GM21619 (cell line): Measurements from ENCODE around the gene BRAT1.

Source experiments
- ATAC-seq: cut with Tn5 transposase; IDR thresholded peaks from one replicate; pipeline ENCODE4 v1.9.1; 2021; ENCODE audit not compliant: unreplicated experiment

BRAT1 gene

DNA sequence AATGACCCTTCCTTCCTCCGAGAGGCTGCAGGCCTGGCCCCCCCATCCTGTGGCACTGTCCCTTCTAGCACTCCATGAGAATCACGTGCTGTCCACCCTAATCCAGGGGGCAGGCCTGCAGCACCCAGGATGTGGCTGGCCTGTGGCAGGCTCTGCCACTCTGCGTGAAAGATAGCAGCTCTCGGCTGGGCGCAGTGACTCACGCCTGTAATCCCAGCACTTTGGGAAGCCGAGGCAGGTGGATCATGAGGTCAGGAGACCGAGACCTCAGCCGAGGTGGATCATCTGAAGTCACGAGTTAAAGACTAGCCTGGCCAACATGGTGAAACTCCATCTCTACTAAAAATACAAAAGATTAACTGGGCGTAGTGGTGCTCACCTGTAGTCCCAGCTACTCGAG, 54.6 kb downstream of the BRAT1 start:
- no peak for ATAC-seq

GRCh38 chr7:2499719-2500430, 55.4 kb downstream of the BRAT1 start:
- ATAC-seq, result no peak

DNA sequence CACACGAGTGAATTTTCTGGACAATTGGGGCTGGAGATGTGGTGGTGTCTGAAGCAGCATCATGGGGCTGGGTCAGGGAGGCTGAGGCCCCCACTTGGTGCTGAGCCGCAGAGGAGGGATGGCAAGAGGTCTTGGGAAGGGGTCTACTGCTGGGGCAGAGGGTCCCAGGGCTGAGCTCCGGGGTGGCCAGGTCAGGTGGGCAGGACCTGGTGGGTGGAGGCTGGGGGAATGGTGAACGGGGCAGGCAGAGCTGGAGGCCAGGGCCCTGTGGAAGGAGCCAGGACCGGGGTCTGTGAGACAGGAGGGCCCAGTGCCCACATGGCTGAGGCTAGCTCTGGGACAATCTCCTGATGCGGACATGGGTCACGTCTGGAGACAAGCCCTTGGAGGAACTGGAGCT, 56.1 kb downstream of the BRAT1 start:
- ATAC-seq, result no peak

GRCh38 chr7:2498708-2499107, 56.6 kb downstream of the BRAT1 start:
- no peak for ATAC-seq

DNA sequence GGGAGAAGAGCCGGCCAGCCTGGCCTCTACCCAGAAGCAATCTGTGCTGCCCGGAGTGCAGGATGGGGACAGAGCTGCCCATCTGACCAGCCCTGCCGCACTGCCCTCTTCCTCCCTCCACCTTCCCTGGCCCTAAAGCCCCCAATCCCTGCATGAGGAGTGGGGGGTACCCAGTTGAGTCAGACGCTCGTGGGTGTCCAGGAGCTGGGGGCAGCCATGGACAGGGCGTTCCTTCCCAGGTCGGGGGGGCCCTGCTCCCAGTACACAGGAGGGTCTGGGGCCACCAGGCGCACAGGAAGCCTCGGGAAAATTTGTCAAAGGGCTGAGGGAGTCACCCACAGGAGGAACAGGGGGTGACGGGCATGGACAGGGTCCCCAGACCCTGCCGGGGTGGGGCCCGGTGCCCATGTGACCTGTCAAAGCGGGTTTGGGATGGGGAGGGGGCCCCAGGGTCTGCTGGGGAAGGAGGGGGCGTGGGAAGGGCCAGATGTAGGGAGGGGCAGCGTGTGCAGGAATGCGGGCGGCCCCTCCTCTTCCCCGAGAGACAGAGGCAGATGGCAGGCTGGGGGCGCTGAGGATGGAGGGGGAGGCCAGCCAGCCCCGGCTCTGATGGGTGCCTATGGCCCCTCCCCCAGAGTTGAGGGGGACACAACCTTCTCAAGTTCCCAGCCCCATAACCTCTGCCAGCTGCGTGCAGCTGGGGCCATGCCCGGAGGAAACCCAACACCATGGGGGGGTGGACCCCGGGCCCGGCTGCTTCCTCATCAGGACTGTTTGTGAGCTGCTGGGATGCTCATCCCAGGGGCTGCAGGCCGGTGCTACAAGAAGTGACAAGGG, 57.6 kb downstream of the BRAT1 start:
- no peak for ATAC-seq

DNA sequence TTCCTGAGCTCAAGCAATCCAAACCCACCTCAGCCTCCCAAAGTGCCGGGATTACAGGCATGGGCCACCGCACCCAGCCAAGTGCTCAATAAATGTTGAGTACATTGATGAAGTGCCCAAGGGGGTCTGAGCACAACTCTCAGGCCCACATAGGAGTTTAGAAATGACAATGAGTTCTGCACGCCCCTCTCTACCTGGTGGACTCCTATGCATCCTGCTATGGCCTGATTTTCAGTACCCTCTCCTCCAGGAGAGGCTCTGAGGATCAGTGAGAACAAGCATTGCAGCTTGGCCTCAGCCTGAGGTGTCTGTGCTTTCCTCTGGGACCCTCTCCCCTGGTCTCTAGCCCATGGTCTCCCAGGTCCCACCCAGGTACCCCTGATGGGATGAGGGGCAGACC, 58.3 kb downstream of the BRAT1 start:
- ATAC-seq, result no peak

GRCh38 chr7:2496375-2496774, 58.9 kb downstream of the BRAT1 start:
- no peak for ATAC-seq

DNA sequence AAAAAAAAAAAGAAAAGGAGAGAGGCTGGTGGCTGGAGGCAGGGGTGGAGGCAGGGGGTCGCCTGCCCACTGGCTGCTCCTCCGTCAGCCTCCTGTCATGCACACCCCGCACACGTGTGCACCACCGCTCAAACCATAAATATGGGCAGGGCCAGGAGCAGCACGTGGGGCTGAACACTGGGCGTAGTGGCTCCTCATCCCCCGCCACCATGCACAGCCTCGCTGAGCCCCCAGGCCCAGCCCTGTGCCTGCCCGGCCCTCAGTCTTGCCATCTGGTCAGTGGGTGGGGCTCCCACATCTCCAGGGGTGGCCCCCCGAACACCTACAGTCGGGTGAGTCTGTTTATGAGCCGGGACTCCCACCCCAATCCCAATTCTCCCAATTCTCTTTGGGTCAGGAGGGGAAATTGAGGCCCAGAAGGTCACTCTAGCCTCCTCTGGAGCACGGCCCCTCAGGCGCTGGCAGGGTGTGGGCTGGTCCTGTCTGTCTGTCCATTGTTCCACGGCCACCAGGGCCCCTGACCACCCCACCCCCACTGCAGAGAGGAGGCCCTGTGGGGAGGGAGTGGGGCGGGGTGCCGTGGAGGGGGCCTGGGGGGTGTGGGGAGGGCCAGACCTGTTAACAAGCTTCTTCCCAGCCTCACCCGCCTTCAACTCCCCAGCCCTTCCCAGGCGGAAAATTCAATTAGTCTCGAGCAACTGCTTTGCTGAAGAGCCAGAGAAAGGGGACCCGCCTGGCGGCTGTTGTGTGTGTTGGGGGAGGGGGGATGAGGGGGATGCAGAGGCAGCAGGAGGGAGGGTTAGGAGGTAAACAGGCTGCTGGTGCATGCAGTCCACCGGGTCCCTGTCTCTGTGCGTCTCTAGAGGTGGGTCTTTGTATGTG, 59.7 kb downstream of the BRAT1 start:
- no peak for ATAC-seq

DNA sequence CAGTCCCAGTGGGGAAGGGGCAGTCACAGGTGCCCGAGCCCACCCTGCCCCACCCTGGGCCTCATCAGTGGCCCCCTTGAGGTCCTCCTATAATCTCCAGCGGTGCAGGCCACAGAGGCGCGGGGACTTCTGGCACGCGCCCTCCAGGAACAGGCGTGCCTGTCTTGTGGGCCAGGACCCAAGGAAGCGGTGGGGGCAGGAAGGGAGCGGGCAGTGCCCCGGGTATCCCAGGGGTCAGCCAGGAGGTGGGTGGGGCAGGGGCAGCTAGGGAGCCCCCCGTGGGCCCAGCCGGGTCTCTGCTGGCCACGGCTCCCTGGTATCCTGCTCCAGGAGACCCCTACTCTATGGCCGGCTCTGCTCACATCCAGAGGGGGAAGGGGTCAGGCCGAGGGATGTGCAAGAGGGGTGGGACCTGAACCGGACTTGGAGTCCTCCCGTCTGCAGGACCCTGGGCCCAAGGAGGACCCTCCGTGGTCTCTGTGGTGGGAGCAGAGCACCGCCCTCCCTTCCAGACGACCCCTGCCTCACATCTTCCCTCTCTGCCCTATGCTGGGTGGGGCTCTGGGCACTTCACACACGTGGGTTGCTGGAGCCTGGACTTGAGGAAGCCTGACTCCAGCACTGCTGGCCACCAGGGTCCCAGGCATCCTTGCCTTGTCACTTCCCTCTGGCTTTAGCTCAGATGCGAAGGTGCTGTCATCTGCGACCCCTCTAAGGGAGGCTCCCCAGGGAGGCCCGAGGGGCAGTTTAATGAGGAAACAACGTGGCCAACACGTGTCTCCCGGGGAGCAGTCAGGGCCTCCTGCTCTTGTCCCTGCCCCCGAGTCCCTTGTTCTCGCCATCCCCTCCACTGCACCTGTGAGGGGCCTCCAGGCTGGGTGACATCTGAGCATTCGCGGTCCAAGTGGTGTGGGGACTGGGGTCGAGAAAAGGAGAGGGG, 60.9 kb downstream of the BRAT1 start:
- ATAC-seq, result no peak

- ATAC-seq, result no peak
Observed at GRCh38 chr7:2493205-2494164, 61.8 kb downstream of the BRAT1 start.

GRCh38 chr7:2492038-2492437, 63.3 kb downstream of the BRAT1 start:
- no peak for ATAC-seq

- no peak for ATAC-seq
Observed at GRCh38 chr7:2490181-2490651, 65.1 kb downstream of the BRAT1 start.

DNA sequence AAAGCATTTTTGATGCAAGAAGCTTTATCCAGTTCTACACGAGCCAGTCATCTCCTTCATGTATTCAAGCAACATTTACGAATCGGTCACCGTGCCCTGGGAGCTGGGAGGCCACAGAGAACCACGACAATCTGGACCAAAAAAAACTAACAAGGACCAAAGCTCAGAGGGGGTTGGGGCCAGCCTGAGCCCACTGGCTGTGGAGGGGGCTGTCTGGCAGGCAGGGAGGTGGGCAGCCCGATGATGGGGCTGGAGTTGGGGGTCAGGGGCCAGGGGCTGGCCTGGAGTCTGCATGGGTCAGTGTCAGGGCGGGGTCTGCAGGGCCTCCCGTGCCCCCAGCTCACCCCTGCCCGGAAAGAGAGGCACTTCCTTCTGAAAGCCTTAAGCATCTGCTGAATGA, 66.6 kb downstream of the BRAT1 start:
- ATAC-seq, result no peak

DNA sequence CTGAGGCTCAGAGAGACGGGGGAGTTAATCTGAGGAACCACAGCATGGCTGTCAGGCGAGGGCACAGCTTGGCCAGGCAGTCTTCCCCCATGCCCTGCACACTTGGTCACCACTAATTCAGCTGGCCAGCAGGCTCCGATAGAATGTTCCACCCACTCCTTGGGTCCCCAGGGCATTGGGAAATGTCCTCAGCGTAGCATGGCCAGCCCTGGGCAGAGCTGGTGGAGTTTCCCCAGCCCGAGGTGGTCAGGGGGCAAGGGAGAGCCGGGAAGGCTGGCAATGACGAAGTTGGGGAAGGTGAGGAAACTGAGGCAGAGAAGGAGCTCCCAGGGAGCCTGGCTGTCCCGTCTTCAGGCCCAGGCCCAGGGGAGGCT, 67.1 kb downstream of the BRAT1 start:
- ATAC-seq, result no peak
